Stimulated activated CD4-positive, alpha-beta T cell treated with anti-CD3 and anti-CD28 coated beads, Interleukin-4, amount 100 ng/mL, for 1 hour (primary cell): ENCODE data around the gene EPHA1.

ENCODE experiments used
- DNase-seq: peaks from one replicate; pipeline ENCODE4 v3.0.0-alpha.2; 2020

The EPHA1 gene

DNA sequence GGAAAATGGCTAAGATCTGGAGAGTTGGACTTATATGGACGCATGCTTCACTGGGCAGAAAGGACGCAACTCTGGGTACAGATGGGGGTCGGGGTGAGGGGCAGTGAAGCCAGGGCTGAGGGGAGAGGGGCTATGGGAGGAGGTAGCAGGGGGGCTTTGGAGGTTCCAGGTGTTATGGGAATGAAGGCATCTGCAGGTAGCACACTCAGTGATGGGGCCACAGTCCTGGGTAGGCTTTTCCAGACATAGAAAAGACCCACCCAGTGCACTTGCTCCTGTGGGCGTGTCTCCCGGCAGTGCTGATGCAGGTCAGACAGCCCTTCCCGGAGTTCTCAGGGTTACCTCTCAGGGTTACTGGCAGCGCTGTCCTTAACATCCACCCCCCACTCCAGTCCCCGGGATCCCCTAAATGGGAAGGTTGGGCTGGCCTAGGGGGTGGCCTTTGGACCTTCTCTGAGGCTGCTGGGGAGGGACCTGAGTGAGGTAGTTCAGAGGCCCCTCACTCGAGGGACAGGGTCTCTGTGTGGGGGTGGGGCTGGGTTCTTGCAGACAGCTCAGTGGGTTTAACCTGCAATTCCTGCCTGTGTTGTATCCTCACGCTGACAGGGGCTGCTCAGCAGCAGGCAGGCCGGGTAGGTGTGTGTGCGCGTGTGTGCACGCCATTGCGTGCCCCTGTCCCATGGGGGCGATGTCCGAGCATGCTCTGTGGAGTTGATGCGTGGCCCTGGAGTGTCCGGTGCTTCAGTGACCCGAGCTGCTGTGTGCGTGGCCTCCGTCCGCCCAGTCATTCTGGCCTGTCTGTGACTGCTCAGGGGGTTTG is 21.3 kb downstream of the EPHA1 start:
- no peak for DNase-seq

DNA sequence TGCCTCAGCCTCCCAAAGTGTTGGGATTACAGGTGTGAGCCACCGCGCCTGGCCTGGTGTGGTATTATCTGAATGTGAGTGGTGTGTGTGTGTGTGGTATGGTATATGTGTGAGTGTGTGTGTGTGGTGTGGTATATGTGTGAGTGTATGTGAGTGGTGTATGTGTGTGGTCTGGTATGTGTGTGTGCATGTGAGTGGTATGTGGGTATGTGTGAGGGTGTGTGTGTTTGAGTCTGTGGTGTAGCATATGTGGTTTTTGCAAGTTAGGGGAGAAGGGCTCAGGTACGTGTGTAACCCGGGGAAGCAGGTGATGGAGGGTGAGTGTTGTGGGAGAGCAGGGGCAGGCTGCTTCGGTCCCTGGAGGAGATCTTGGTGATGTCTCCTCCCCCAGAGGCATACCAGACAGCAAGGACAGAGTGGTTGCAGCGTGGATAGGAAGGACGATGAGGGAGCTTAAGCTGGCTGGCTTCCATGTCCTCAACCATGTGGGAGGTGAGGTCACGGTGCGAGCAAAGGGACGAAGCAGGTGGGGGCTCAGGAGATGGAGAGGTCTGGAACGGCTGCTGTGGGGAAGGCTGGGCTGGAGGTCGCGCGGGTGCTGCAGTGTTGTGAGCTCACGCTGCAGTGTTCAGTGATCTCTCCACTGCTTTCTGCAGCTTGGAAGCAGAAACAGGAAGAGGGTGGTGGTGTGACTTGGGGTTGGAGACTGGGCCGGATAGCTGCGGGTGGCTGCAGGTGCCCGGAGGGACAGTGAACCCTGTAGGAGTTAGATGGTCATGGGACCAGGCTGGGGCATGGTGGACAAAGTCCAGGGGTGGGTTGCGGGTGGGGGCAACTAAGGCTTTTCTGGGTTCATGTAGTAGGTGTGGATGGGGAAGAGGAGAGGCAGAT is 22.5 kb downstream of the EPHA1 start:
- DNase-seq = no peak

DNA sequence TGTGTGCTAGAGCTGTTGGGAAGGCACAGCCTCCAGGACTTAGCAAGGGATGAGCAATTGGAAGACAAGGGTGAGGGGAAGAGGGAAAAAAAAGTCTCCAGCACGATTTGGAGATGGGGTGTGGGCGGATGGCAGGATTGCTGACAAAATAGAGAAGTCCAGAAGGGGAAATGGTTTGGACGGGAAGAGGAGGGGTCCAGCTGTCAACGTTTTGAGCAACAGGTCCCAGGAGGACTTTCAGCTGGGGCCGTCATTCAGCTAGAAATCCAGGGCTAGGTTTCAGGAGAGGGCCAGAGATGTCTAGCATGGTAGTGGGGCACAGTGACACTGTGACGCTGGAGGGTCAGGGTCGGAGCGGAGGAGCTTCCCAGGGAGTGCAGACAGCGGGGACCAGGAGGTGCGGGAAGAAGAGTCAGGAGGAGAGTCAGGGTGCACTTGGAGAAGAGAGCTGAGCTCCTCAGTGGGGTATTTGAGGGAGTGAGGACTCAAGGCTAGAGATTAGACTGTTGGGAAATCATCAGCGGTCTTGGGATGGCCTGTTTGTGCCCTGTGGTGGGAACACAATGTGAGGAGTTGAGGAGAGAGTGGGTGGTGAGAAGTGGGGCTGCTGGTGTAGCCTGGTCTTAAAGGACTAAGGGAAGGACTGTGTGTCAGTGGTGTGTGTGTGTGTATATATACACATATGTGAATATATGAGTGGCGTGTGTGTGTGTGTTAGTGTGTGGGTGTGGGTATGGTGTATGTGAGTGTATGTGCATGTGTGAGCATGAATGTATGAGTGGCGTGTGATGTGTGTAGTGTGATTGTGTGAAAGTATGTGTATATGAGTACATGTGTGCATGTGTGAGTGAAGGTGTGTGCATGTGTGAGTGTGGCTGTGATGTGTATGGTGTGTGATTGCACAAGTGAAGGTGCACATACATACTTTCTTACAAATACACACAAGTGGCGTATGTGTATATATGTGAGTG is 23.7 kb downstream of the EPHA1 start:
- DNase-seq = no peak

DNA sequence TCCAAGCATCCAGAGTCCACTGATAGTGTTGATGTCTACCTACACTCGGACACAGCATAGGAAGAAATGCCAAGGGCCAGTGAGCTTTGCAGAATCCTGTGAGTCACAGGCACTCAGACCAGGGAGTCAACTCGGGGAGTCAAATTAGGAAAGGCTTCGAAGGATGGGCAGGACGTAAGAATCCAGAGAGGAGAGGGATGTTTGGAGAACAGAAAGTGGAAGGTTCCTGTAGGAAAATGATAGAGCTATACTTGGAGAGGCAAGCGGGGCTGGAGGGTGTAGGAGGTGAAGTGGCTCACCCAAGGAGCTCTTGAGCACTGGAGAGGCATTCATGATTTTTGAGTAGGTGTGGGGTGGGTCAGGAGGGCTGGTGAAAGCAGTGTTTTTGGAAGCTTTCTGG is 24.5 kb downstream of the EPHA1 start:
- DNase-seq = no peak

DNA sequence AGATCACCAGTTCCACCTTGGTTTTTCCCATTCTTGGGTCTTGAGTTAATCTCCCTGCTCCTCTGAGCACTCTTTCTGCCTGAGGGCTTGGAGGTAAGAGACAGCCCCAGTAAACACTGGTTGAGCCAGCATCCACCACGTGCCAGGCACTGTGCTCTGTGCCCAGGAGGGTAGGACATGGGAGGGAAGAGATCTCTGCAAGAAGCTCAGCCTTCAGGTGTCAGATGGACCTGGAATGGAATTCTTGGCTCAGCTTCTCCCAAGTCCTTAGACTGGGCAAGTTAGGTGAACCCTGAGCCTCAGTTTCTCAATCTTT is 25.1 kb downstream of the EPHA1 start:
- no peak for DNase-seq

DNA sequence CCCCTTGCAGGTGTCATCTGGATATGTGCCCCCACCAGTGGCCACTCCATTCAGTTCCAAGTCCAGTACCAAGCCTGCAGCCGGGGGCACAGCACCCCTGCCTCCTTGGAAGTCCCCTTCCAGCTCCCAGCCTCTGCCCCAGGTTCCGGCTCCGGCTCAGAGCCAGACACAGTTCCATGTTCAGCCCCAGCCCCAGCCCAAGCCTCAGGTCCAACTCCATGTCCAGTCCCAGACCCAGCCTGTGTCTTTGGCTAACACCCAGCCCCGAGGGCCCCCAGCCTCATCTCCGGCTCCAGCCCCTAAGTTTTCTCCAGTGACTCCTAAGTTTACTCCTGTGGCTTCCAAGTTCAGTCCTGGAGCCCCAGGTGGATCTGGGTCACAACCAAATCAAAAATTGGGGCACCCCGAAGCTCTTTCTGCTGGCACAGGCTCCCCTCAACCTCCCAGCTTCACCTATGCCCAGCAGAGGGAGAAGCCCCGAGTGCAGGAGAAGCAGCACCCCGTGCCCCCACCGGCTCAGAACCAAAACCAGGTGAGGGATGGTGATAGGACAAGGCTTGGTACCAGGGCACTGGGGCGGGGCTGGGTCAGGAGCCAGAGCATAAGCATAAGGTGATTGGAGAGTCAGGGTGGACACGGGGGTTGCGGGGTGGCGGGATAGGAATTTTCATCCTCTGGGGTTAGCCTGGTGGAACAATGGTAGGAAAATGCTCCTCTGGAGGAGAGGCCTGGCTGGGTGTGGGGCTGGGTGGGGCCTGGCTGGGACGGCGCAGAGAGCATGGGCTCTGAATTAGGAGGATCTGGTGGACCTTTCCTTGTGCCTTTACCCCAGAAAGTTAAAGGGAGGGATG is 25.6 kb downstream of the EPHA1 start:
- DNase-seq = no peak

DNA sequence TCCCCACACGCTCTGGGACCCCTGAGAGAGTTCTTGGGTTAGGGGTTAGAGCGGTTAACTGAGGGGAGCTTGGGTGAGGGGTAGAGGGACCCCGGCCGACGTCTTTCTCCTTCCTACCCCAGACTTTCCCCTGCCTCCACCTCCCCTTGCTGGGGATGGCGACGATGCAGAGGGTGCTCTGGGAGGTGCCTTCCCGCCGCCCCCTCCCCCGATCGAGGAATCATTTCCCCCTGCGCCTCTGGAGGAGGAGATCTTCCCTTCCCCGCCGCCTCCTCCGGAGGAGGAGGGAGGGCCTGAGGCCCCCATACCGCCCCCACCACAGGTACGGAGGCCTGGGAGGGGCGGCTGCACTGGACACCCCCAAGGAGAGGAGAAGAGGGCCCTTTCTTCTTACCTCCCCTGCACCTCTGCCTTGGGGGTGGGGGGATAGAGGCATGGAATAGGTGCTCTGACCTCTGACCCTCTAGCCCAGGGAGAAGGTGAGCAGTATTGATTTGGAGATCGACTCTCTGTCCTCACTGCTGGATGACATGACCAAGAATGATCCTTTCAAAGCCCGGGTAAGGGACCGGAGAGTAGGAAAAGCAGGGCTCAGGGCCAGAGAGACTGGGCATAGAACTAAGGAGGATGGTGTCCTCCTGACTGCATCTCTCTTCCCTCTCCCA is 26.4 kb downstream of the EPHA1 start:
- DNase-seq = no peak

DNA sequence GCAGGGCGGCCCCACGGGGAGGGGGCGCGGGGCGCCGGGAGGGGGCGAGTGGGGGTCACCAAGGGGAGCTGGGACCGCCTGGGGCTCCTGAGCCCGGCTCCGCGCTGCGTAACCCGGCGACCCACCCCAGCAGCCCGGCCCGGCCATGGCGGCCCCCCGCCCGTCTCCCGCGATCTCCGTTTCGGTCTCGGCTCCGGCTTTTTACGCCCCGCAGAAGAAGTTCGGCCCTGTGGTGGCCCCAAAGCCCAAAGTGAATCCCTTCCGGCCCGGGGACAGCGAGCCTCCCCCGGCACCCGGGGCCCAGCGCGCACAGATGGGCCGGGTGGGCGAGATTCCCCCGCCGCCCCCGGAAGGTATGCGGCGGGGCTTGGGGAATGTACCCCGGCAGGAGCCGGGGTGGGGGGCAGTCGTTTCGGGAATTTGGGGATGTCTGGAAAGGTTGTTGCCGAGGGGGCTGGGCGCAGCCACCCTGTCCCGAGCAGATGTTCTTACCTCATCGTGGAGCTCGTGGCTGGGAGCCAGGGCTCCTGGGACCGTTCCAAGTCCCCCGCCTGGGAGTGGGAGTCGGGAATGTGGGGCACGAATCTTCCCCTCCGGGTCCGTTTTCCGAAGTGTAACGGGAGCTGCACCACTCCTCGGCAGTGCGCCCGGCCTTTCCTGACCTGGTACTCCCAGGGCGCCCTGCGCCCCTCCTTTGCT is 27.1 kb downstream of the EPHA1 start:
- no peak for DNase-seq

DNA sequence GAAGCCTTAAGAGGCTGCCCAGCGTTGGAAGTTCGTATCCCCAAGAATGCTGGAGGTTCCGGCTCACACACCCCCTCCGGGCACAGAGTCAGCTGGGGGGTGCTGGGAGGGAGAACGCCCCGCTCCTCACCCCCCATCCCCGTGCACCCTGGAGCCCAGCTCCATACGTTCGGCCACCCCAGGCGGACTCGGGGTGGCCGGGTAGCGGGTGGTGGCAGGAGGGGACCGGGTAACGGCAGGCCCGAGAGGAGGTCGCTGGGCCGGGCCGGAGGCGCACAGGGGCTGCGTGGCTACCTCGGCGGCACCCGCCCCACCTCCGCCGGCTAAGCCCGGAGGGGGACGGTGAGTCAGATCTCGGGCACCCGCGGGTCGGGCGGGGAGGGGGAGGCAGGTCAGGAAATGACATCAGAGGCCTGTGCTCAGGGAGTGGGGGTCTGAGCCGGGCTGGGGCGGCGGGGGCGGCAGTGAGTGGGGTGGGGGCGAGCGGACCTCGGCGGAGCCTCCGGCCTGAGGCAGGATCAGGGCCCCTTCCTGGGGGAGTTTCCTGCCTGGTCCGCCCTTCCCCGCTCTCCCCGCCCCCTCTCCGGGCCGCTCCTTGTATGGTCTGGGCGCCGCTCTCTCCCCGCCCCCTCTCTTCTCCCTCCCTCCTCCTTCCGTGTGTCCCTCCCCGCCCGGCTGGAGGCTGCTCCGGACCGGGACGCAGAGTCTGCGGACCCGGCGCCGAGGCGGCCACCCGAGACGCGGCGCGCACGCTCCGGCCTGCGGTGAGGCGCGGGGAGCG is 27.8 kb downstream of the EPHA1 start, which contains the start of gene ZYX:
Gene ZYX (plus strand): TSS at position 700 of the 781 bp plus-strand sequence. CDS start 227 bp downstream, outside the sequence.
- DNase-seq = peak; percentile 86

DNA sequence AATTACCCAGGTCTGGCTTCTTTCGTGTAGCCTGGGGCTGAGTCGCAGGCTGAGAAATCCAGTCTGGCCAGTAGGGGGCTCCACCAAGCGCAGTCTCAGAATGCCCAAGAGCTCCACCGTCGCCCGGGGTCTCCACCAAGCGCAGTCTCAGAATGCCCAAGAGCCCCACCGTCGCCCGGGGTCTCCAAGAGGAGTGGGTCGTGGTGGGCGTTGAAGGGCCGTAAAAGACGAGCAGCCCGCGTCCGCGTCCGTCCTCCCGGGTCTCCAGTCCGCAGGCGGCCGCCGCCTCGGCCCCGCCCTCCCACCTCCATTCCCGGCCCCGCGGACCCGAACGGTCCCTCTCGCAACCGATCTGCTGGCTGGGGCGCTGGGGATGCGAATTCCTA is 28.4 kb downstream of the EPHA1 start:
- DNase-seq = peak; percentile 88

DNA sequence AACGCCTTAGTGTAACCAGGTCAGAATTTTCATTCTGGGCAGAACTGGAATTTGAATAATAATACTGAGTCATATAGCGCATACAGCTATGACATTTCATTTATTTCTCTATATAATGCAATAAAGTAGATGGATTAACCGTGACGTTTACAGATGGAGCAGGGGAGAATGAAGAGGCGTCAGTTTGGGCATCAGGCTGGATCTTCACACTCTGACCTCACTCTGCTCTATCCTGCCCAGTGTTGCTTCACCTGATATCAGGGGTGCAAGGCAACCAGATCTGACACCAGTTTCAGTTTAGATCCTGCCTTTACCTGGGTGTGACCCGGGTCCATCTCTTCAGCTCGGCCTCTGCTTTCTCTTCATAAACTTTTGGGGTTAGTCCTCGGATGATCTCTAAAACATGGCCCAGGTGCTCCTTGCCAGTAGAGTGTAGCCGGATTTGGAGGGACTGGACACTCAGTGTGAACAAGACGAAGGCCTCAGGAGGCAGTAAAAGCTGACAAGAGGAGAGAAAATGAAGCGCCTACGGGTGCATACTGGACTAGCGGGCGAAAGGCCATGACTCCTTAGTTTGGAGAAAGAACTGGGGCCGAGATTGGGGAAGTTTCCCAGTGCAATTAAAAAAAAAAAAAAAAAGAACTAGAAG is 28.9 kb downstream of the EPHA1 start:
- DNase-seq = no peak

DNA sequence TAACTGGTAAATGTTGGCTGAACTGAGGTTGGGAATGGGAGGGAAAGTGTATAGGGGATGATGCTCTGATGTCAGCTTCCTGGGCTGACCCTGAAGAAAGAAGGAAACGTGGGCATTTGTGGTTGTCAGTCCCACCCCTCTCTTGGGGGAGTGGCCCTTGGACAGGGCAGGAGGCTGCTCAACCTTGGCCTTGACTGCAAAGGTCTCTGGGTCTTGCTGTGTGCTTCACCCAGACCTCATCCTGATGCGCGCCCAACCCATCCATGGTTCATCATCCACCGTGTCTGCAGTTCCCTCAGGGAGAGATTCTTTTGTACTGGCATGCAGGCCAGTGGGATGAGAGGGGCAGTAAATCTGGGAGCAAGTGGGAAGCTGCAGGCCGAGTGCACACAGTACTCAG is 32.3 kb downstream of the EPHA1 start:
- no peak for DNase-seq

DNA sequence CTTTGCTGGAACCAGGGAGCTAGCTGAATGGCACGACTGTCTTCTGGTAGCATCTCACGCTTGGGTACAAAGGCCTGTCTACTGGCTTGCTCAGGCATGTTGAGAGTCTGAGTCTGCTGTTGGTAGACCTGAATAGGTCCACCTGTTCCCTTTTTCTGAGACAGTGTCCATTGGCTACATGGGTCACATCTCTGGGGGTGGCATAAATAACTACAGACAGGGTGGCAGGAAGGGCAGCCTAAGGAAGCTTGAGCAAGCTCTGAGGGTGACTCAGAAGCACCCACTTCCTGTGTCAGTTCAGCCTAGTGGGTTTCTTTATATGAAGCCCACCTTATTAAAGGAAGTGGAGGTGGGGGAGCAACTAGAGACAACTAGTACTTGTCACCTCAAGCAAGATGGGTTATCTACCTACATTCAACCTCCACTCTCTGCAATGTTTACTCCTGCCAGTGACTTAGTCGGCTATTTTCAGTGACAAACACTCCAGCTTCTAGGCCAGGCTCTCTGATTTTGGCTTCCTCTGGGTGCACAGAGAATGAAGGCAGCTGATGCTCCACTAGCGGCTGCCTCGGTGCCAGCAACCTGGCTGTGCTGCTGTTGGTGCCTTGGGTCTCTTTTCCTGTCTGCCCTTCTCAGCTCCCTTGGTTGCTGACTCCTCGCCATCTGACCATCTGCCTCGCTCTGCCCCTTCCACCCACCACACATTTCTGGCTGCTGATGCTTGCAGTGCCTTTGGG is 33.2 kb downstream of the EPHA1 start:
- DNase-seq = no peak

DNA sequence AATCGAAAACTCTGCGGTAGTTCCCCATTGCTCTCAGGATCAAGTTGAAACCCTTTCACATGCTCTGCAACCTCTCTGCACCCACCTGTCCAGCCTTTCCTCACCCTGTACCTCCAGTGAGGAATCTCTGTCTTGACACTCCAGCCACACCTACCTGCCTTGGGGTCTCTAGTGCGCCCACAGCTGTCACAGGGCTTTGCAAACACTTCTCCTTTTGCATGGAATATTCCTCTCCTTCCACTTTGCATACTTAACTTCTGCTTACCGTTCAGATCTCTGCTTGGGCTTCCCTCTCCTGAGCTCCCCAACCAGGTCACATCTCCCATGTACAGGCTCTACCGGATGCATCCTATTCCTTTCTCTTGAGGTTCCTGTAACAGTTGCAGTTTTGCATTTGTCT is 34.1 kb downstream of the EPHA1 start:
- no peak for DNase-seq

DNA sequence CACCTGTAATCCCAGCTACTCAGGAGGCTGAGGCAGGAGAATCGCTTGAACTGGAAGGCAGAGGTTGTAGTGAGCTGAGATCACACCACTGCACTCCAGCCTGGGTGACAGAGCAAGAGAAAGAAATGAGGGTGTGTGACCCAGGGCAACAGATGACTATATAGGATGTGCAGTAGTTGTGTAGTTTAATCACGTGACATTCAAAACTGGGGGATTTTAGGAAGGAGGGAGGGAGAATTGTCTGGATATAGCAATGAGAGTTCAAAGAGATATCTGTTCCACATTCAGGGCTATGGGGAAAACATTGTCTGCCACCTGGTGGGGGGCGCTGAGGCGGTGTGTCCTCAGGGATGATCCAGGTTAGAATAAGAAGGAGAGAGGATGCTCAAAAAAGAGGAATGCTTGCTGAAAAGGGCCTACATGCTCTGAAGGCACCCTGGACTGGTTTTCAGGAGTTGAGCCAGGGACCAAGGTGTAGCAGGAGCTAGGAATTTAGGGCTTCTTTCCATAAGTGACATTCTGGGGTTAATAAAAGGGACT is 35.3 kb downstream of the EPHA1 start:
- DNase-seq = no peak

DNA sequence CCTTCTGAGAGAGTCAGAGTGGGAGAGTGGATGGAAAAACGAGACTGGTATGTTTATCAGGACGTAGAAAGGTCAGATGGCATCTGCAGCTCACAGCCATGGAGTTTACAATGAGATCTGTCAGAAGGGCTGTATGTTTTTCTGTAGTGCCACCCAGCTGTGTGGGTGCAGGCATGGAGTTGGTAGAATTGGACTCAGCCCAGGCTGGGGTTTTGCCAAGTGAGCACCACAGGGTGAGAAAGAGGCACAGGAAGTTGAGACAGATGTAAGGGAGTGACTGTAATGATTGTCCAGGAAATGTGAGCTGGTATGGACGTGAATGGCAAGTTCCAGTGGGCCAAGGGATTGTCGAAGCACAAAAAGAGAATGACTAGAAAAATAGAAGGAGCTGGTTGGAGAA is 36.6 kb downstream of the EPHA1 start:
- DNase-seq = no peak

DNA sequence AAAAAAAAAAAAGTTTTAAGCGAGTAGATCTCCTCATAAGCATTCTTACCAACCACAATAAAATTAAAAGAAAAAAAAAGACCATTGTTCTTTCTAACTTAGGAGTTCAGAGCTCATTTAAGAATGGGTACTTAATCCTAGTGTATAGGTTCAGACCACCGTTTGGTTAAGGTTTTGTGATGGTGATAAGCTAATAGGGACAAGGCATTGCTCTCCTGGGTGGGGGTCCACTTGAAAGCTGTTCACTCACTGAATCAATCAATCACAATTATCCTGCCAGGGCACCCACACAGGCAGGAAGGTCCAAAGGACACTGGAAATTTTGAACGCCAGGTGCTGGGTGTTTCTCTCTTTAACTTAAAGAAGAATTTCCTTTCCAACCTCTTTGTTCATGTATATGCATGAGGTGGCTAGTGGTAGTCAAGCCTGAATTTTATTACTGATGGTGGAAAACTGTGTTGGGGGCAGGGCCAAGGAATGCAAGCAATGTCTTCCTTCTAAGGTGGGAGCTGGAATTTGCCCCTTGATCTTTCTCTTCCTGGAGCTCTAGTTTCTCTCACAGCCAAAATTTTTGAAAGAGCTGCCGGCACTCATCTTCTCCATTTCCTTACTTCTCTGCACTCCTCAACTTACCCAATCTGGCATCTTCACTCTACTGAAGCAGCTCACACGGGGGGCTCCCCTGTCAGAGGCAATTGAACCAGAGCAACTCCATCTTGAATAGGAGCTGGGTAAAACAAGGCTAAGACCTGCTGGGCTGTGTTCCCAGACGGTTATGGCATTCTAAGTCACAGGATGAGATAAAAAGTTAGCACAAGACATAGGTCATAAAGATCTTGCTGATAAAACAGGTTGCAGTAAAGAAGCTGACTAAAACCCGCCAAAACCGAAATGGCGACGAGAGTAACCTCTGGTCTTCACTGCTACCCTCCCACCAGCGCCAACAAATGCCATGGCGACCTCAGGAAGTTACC is 38.7 kb downstream of the EPHA1 start:
- DNase-seq = no peak
